Tibial nerve (tissue), 4 donors: ENCODE data around the gene ZNF362. TPM values are rescaled to one million over a fixed set of nuclear protein-coding genes. Genes with fewer than 3 reads are reported as not detected.

ENCODE experiments used
- DNase-seq, 2 donors: peaks; one replicate each; pipeline ENCODE4 v3.0.0-alpha.2; 2019; ENCODE audit warnings: low spot score in 2 of 2
- H3K27ac ChIP-seq, 4 donors: fragments of 200-600 bp; sonication (generic) in 3 of 4; one replicate each; pipeline ENCODE4 v1.5.1; 2017 to 2019; ENCODE audit warnings: mild to moderate bottlenecking in 1 of 4
- H3K27me3 ChIP-seq, 2 donors: fragments of 200-600 bp; sonication (generic) in 1 of 2; one replicate each; pipeline versions ENCODE4 v1.5.1 to v1.6.0; 2017 to 2019
- H3K36me3 ChIP-seq, 3 donors: fragments of 200-600 bp; sonication (generic); one replicate each; pipeline ENCODE4 v1.5.1; 2018 to 2019
- H3K4me1 ChIP-seq, 4 donors: fragments of 200-600 bp; sonication (generic) in 3 of 4; one replicate each; pipeline ENCODE4 v1.5.1; 2017 to 2019
- H3K4me3 ChIP-seq, 4 donors: fragments of 200-600 bp; sonication (generic) in 3 of 4; one replicate each; pipeline ENCODE4 v1.5.1; 2017 to 2019; ENCODE audit warnings: mild to moderate bottlenecking in 1 of 4, moderate library complexity in 1 of 4
- H3K9me3 ChIP-seq, 4 donors: fragments of 200-600 bp; sonication (generic) in 3 of 4; one replicate each; pipeline ENCODE4 v1.5.1; 2017 to 2019
- EP300 ChIP-seq, 2 donors: sonication (generic); formaldehyde crosslinking; IDR thresholded peaks; one replicate each; pipeline ENCODE4 v1.6.1; 2017; ENCODE audit warnings: antibody characterized with exemption in 2 of 2, mild to moderate bottlenecking in 1 of 2
- POLR2A ChIP-seq, 2 donors: fragments of 450-650 bp; IDR thresholded peaks; one replicate each; pipeline ENCODE4 v1.6.1; 2017; ENCODE audit warnings: antibody characterized with exemption in 2 of 2, mild to moderate bottlenecking in 2 of 2, moderate library complexity in 2 of 2
- WGBS, 2 donors: methylation state at CpG; one replicate each; pipeline ENCODE4 v1.1.5; 2018; 5-methylcytosine and 5-hydroxymethylcytosine counted together
- total RNA-seq, 4 donors: library from RNA; depleted of rRNA; stranded (reverse); fragments of >200 nt; gene quantifications; one replicate each; pipeline ENCODE4 v1.1.0, GENCODE V29; 2016
- TF ChIP-seq, protein P1 (sequence below), 5 experiments: fragments of 200-600 bp in 3 of 5; fragments of 450-650 bp in 2 of 5; sonication (generic) in 3 of 5; IDR thresholded peaks; one replicate each; pipeline ENCODE4 v1.5.1; 2016 to 2019; ENCODE audit warnings: antibody characterized with exemption in 5 of 5, mild to moderate bottlenecking in 3 of 5, moderate library complexity in 2 of 5

Gene ZNF362
- total RNA-seq, 4 donors from 2014 or later, result 14.7 to 21.8 (median 17.3) TPM

- peaks cover 27 to 82% (median 40%) of the 10 kb centered on the region in 3 donors for H3K36me3 ChIP-seq
- peaks cover 0 to 29% (median 14%) of the 10 kb centered on the region in 4 donors for H3K4me1 ChIP-seq
Observed at GRCh38 chr1:33324677-33325575, 68.6 kb downstream of the ZNF362 start.

DNA sequence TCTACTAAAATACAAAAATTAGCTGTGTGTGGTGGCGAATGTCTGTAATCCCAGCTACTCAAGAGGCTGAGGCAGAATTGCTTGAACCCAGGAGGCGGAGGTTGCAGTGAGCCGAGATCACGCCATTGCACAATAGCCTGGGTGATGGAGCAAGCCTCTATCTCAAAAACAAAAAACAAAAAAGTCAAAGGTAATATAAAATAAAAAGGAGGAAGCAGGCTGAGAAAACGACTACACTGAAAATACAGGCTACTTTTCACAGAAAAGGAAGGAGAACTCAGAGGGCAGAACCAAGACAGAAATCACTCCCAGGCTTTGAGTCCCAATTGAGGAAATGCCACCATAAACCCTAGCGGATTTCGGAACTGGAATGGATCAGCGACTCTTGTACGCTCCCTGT lies 70.5 kb downstream of the ZNF362 start:
- Histone ChIP-seq H3K27ac (peak overlapping the region in 2 of 4 donors; percentile 35 to 71), H3K36me3 (peaks cover 28 to 98% (median 53%) of the 10 kb centered on the region in 3 donors), H3K4me1 (peaks cover 0 to 41% (median 22%) of the 10 kb centered on the region in 4 donors), H3K9me3 (no peaks in the 10 kb centered on the region), H3K27me3 (no peaks in the 10 kb centered on the region), H3K4me3 (no peak overlapping the region)
- WGBS, 2 donors, result 77 to 79% methylated on average over 9 of the region's 9 CpGs
- DNase-seq, result no peak
- no peak for TF ChIP-seq POLR2A (IDR thresholded peaks at IDR 0.05)
- TF ChIP-seq EP300 (IDR thresholded peaks at IDR 0.05), result no peak
- TF ChIP-seq, protein P1, sequence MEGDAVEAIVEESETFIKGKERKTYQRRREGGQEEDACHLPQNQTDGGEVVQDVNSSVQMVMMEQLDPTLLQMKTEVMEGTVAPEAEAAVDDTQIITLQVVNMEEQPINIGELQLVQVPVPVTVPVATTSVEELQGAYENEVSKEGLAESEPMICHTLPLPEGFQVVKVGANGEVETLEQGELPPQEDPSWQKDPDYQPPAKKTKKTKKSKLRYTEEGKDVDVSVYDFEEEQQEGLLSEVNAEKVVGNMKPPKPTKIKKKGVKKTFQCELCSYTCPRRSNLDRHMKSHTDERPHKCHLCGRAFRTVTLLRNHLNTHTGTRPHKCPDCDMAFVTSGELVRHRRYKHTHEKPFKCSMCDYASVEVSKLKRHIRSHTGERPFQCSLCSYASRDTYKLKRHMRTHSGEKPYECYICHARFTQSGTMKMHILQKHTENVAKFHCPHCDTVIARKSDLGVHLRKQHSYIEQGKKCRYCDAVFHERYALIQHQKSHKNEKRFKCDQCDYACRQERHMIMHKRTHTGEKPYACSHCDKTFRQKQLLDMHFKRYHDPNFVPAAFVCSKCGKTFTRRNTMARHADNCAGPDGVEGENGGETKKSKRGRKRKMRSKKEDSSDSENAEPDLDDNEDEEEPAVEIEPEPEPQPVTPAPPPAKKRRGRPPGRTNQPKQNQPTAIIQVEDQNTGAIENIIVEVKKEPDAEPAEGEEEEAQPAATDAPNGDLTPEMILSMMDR (IDR thresholded peaks at IDR 0.05), result no peak

More at GRCh38 chr1:33324677-33325575, 68.6 kb downstream of the ZNF362 start:
- H3K27me3 ChIP-seq, result no peaks in the 10 kb centered on the region
- H3K27ac ChIP-seq, result peak overlapping the region in 2 of 4 donors; percentile 53 to 71
- no peak overlapping the region for H3K4me3 ChIP-seq
- no peak for DNase-seq
- TF ChIP-seq EP300 (IDR thresholded peaks at IDR 0.05) (no peak), POLR2A (IDR thresholded peaks at IDR 0.05) (no peak)
- TF ChIP-seq, protein P1 (IDR thresholded peaks at IDR 0.05), result no peak
- H3K9me3 ChIP-seq, result no peaks in the 10 kb centered on the region
- 76 to 78% methylated on average over 20 to 22 of the region's 22 CpGs for WGBS, 2 donors

DNA sequence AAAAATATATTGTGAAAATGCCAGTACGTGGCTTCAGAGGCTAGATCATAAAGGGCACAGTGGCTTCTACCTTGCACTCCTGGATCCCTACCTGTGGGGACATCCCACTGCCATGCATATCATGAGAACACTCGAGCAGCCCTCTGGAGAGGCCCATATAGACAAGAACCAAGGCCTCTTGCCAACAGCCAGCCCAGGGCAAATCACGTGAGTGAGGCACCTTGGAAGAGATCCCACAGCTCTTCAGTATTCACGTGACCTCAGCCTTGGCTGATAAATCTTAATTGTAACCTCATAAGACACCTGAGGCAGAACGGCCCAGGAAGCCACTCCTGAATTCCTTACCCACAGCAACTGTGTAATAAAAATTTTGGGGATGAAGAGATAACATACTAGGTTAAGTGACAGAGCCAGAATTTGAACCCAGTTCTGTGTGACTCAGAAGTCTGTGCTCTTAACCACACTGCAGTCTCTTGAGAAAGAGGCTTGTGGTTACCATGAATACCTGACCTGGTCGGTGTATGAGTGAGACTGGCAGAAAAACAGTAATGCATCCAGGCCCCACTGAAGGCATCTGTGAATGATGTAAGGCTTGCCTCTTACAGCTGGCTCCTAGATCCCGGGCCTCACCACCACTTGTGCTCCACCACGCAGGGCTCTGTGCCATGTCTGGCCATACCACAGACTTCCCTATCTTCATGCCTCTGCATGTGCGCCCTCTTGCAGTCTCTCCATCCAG lies 71.5 kb downstream of the ZNF362 start:
- H3K27ac ChIP-seq, result peak overlapping the region in 2 of 4 donors; percentile 35 to 71
- WGBS, 2 donors, result 57 to 60% methylated on average over 9 of the region's 9 CpGs

DNA sequence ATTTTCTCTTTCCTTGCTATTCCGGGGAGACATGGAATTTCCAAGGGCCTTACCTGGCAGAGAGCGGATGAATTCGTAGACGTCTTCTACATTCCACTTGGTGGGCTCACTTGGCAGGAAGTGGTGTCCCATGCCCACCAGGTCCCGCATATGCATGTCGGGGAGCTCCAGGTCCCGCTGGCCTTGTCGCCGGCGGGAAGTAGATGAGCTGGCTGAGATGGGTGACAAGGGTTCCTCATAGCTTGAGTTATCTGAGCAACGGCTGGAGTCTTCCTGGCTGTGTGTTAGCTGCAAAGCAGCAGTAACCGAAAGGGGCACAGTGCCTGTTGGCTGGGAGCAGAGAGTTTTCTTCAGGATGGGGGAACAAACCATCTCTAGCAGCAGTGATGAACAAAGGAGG lies 72.5 kb downstream of the ZNF362 start:
- peaks cover 0 to 62% (median 41%) of the 10 kb centered on the region in 4 donors for H3K4me1 ChIP-seq
- WGBS, 2 donors, result 94 to 99% methylated on average over 11 to 12 of the region's 12 CpGs
- TF ChIP-seq, protein P1 (IDR thresholded peaks at IDR 0.05), result no peak
- TF ChIP-seq EP300 (IDR thresholded peaks at IDR 0.05) (no peak), POLR2A (IDR thresholded peaks at IDR 0.05) (no peak)
- H3K4me3 ChIP-seq, result no peak overlapping the region
- no peak for DNase-seq
- peak overlapping the region in 2 of 4 donors; percentile 35 to 71 for H3K27ac ChIP-seq
- H3K36me3 ChIP-seq, result peaks cover 28 to 94% (median 47%) of the 10 kb centered on the region in 3 donors
- H3K9me3 ChIP-seq, result no peaks in the 10 kb centered on the region
- H3K27me3 ChIP-seq, result no peaks in the 10 kb centered on the region

More for the DNA sequence above, 71.5 kb downstream of the ZNF362 start:
- TF ChIP-seq POLR2A (IDR thresholded peaks at IDR 0.05) (no peak), EP300 (IDR thresholded peaks at IDR 0.05) (peak in 1 of 2 donors; percentile 8)
- TF ChIP-seq, protein P1 (IDR thresholded peaks at IDR 0.05), result no peak
- Histone ChIP-seq H3K9me3 (no peaks in the 10 kb centered on the region), H3K36me3 (peaks cover 28 to 97% (median 53%) of the 10 kb centered on the region in 3 donors), H3K4me3 (no peak overlapping the region), H3K27me3 (no peaks in the 10 kb centered on the region), H3K4me1 (peaks cover 0 to 51% (median 32%) of the 10 kb centered on the region in 4 donors)
- DNase-seq, result no peak
